ENCODE data around the gene CCDC93.
"Not testable (repeated sequence)": the region's sequence is repeated elsewhere in the genome, so short reads cannot be mapped to it uniquely, and the experiment has no call there.

Gene CCDC93

GRCh38 chr2:117956036-117956796 is 57.7 kb downstream of the CCDC93 start:
- no peak for DNase-seq (ENCODE audit: low spot score)

- no peak for DNase-seq (ENCODE audit: low spot score)
Observed at GRCh38 chr2:117953231-117953630, 60.6 kb downstream of the CCDC93 start.

GRCh38 chr2:117952701-117953100 is 61.2 kb downstream of the CCDC93 start:
- DNase-seq (ENCODE audit: low spot score), result no peak

GRCh38 chr2:117952228-117952627 is 61.6 kb downstream of the CCDC93 start:
- no peak for DNase-seq (ENCODE audit: low spot score)

- no peak for DNase-seq (ENCODE audit: low spot score)
Observed at GRCh38 chr2:117949806-117950205, 64.1 kb downstream of the CCDC93 start.

- DNase-seq (ENCODE audit: low spot score), result no peak
Observed at GRCh38 chr2:117948615-117949014, 65.3 kb downstream of the CCDC93 start.

GRCh38 chr2:117945296-117945695 is 68.6 kb downstream of the CCDC93 start:
- no peak for DNase-seq (ENCODE audit: low spot score)

- DNase-seq (ENCODE audit: low spot score), result no peak
Observed at GRCh38 chr2:117944816-117945215, 69.1 kb downstream of the CCDC93 start.

GRCh38 chr2:117943013-117943672 is 70.7 kb downstream of the CCDC93 start:
- no peak for DNase-seq (ENCODE audit: low spot score)

- no peak for DNase-seq (ENCODE audit: low spot score)
Observed at GRCh38 chr2:117942551-117942950, 71.3 kb downstream of the CCDC93 start.

- DNase-seq (ENCODE audit: low spot score), result no peak
Observed at GRCh38 chr2:117941693-117942092, 72.2 kb downstream of the CCDC93 start.

- DNase-seq (ENCODE audit: low spot score), result no peak
Observed at GRCh38 chr2:117940436-117940835, 73.4 kb downstream of the CCDC93 start.

GRCh38 chr2:117938611-117939010 is 75.3 kb downstream of the CCDC93 start:
- no peak for DNase-seq (ENCODE audit: low spot score)

GRCh38 chr2:117936871-117937428 is 76.9 kb downstream of the CCDC93 start:
- DNase-seq (ENCODE audit: low spot score), result no peak

GRCh38 chr2:117935954-117936353 is 77.9 kb downstream of the CCDC93 start:
- no peak for DNase-seq (ENCODE audit: low spot score)

GRCh38 chr2:117935456-117935855 is 78.4 kb downstream of the CCDC93 start:
- no peak for DNase-seq (ENCODE audit: low spot score)

GRCh38 chr2:117933884-117934354 is 80.0 kb downstream of the CCDC93 start:
- no peak for DNase-seq (ENCODE audit: low spot score)

- no peak for DNase-seq (ENCODE audit: low spot score)
Observed at GRCh38 chr2:117931978-117932377, 81.9 kb downstream of the CCDC93 start.

- DNase-seq (ENCODE audit: low spot score), result no peak
Observed at GRCh38 chr2:117931266-117931665, 82.6 kb downstream of the CCDC93 start.

- no peak for DNase-seq (ENCODE audit: low spot score)
Observed at GRCh38 chr2:117930775-117931174, 83.1 kb downstream of the CCDC93 start.

GRCh38 chr2:117923471-117923870 is 90.4 kb downstream of the CCDC93 start:
- DNase-seq (ENCODE audit: low spot score), result not testable (repeated sequence)

- no peak for DNase-seq (ENCODE audit: low spot score)
Observed at GRCh38 chr2:117921520-117921919, 92.3 kb downstream of the CCDC93 start.

- no peak for DNase-seq (ENCODE audit: low spot score)
Observed at GRCh38 chr2:117918608-117919007, 95.3 kb downstream of the CCDC93 start.
